Measurements from ENCODE around the gene LRRK1.

Gene LRRK1

DNA sequence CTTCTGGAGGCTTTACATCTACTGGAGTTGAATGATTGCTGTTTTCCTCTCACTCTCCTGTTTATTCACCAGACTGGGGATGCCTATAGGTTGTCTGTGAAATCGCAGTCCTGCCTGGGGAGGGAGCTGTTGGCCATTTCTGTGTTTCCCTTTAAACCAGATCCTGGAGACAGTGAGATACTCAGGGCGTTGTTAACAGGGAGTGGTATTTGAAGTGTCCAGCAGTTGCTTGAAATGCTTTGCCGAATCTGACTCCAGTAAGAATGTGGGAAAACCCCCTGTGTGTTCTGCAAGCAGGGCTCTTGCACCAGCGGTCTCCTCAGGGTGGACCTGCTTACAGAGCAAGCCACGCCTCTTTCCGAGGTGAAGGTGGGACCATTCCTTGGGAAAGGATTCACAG, 4.3 kb upstream of the LRRK1 start:
- DNase-seq (ENCODE audit: low read depth in 2 of 2), result no peak

DNA sequence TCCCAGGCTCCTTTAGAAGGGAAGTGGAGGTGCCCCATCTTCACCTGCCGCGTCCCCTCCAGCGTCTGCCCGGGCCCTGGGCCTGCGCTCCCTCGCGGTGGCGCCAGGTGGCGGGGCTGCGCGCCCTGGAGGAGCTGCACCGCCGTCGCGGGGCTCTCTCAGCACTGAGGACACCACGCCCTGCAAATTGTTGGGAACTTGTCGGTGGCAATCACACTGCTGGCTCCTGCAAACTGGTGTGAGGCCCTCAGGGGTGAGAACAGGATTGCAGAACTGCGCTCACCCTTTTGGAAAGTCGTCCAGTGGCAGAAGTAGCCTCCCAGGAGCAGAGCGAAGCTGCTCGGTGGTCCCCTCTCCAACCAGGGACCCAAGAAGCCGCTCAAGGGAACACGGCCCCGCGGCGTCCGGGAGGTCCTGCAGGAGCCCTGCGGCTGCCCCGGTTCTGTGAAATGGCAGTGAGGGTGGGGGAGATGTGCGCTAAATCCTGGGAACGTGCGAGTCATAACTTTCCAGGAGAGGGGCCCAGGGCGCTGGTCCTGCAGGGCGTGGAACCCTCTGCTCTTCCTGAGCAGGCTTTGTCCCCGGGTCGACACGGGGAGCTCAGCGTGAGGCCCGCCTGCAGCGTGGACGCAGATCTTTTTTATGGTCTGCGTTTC, 995 bp upstream of the LRRK1 start:
- peak; percentile 62 to 63 for DNase-seq (ENCODE audit: low read depth in 2 of 2)

DNA sequence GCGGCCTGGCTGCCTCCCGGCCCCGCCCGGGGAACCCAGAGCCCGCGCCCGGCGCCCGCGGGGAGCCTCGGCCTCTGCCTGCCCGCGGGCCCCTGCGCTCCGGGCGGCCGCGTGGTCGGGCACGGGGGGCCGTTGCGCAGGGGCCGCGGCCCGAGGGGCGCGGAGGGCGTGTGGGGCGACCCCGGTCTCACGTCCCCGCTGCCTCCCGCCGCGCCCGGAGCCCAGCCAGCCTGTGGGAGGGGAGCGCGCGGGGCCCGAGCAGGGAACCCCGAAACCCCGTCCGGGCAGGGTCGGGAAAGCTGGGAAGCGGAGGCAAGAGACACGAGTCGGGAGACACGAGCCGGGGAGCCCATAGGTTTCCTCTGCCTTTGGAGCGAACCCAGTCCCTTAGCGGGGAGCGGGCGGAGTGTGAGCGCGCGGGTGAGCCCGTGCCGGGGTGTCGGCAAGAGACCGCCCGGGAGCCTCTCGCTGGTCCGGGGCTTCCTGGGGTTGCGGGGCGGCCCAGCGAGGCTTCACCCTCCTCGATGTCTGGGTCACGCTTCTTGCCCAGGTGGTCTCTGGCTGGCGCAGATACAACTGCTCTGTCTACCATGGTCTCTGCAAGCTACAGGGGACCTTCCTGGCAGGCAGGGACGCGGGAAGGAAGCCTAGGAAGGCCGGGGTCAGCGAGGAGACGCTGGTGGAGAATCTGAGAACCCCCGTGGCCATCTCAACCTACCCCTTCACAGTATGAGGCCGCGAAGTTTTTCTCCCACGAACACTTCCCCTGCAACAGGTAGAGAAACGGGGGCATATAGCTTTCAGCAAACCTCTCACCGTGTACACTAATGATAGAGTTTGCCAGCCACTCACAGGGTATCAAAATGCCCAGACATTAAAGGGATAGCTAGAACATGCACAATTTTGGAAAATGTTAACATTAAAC, 586 bp downstream of the LRRK1 start:
- peak in 1 of 2 donors; percentile 12 for DNase-seq (ENCODE audit: low read depth in 2 of 2)

DNA sequence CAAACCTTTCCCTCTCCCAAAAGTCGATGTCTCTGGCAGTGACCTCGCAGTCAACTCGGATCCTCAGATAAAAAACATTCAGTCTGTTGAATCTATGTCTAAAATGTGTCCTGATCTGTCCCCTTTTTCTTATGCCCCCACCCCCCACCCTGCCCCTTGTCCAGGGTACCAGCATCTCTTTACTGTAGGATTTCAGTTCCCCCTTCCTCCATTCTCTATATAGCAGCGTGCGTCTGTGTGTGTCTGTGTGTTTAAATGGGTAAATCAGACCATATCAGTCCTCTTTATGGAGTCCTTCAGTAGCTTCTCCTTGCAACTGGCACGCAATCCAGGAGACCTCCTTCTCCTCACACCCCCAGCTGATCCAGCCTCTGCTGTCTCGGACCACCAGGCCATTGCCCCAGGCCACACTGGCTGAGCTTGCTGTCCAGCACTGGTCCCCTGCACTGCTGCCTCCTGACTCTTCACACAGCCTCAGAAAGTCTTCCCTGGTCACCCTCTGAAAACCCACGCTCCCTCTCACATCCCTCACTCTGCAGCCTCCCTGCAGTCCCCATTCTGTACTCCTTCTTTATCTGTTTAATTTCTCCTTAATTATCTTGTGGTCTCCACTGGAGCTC, 1.5 kb downstream of the LRRK1 start:
- DNase-seq (ENCODE audit: low read depth in 2 of 2), result no peak

DNA sequence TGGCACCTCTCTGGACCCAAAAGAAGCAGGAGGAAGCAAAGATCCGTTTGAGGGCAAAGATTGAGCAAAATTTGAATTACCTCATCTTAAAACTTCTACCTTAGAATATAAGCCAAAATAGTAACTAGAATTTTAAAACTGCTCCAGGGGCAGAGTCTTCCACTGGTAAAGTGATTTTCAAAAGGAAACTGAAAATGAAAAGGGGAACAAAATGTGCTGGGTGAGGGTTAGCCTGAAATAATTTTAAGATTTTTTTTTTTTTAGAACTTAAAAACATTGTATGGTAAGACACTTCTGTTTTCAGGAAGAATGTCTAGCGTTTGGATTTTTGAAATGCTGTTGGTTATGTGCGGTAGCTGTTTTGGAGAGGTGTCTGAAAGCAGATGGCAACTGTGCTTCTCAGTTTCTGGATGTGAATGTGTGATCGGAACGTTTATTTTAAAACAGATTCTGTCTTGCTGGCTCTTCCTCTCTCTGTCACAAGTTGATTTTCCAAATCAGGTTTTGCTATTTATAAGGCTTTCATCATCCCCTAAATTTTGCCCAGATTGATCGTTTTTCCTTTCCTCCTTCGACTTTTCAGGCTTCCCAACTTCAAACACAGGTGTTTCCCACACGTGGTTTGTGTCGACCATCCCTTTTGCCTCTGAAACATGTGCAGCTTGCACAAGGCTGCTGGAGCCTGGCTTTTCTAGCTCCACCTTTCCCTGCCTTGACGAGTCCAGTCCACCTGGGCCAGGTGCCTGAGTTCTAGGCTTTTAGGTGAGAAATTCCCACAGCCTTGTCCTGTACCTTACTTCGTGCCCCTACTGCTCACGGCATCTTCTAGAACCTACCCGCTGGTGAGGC, 3.3 kb downstream of the LRRK1 start:
- DNase-seq (ENCODE audit: low read depth in 2 of 2), result no peak

DNA sequence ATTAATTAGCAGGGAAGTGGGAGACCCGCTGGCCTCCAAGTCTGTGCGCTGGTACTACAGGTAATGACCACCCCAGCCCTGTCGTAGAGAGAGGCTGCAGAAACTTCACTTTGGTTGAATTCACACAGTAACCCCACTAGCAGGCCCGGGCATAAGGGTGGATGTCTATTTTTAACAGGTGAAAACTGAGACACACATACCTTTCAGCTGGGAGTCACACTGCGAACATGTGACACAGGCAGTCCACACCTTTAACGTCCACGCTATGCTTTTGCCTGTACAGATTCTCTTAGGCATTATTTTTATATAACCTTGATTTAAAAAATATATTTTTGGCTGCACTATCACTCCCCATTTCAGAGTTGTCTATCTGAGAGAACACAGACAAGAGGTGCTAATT, 3.9 kb downstream of the LRRK1 start:
- no peak for DNase-seq (ENCODE audit: low read depth in 2 of 2)

DNA sequence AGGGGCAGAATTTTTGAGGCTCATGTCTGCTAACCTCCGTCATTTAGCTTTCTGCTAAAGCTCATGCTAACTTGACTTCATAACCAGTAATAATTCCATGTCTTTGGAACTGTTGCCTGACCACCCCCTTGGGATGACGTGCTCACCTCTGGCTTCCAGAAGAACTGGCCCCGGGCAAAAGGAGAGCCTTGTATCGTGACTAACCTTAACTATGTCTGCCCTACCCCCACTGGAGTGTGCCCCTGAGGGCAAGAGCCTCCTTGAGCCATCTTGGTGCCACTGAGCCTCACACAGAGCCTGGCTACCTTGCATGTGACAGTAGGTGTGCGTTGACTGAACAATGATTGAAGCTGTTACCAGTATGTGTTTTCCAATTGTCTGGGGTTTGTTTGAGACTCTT, 4.7 kb downstream of the LRRK1 start:
- DNase-seq (ENCODE audit: low read depth in 2 of 2), result no peak

DNA sequence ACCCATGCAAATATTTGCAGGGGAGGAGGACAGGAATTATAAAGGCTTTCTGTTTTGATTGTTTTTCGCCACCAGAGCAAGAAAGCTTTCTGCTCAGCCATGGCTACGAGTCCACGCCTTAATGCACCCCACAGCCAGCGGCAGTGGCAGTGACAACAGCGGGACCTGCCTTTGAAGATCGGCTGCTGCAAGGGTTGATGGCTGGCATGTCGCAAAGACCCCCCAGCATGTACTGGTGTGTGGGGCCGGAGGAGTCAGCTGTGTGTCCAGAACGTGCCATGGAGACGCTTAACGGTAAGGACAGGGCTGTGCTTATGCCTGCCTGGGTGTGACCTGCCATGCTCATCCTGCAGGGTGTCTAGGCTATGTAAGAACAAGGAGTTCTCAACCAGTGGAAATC, 5.3 kb downstream of the LRRK1 start:
- DNase-seq (ENCODE audit: low read depth in 2 of 2), result no peak

DNA sequence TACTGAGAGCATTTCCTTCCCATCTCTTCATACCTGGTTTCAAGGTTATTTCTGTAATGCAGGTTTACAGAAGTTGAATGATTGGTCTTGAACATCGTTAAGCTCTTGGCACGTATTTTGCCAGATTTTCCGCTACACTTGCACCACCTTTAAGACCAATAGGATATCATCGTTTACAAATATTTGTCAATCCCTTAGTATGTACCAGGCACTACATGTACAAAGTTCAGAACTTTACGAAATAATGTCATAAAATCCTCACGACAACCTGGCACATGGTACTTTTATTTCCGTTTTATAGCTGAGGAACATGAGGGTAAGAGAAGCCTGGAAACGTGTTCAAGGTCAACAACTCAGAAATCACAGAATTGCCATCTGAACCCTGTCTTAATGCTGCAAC, 6.3 kb downstream of the LRRK1 start:
- no peak for DNase-seq (ENCODE audit: low read depth in 2 of 2)

DNA sequence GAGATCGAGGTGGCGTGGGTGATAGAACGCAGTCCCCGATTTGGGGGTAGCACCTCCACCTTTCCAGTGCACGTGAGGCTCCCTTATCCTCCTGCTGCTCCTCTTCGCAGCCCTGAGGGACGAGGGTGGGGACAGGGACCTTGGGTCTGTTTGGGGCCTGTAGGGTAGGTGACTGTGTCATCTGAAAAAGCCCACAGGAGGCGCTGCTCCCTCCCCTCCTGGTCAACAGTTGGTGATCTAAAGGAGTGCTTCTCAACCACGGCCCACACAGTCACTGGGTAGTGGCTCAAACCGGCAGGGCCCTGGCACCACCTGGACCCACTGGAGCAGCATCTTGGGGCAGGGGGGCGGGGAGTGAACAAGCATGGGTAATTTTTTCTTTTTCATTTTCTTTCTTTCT, 7.1 kb downstream of the LRRK1 start:
- DNase-seq (ENCODE audit: low read depth in 2 of 2), result no peak

DNA sequence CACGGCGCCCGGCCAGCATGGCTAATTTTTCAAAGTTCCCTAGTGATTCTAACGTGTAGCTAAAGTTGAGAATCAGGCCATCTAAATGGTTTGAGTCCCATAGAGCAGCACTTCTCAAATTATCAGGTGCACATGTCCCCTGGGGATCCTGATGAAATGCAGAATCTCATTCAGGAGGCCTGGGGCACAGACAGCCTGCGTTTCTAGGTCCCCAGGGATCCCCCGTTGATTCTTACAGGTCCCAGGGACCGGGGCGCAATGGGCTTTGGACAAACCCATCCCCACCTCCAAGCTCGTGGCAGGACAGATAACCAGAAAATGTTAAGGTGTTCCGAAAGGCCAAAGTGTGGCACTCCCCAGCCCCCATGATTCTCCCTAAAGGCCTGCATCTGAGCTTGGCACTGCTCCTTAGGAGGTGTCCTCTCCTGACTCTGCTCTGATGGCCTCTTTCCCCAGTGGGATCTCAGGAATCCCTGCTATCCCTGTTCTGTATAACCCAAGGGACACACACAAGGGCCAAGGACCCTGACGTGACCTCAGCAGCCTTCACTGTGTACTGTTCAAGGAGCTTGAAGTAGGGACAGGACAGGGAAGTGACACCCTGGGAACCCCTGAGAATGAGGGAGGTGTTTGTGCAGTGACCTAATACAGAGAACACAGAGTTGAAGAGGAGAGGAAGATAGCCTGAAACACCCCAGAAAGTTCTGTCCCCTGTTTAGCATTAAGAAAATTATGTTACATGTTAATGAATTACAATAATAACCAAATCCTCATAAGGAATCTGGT, 8.0 kb downstream of the LRRK1 start:
- no peak for DNase-seq (ENCODE audit: low read depth in 2 of 2)

DNA sequence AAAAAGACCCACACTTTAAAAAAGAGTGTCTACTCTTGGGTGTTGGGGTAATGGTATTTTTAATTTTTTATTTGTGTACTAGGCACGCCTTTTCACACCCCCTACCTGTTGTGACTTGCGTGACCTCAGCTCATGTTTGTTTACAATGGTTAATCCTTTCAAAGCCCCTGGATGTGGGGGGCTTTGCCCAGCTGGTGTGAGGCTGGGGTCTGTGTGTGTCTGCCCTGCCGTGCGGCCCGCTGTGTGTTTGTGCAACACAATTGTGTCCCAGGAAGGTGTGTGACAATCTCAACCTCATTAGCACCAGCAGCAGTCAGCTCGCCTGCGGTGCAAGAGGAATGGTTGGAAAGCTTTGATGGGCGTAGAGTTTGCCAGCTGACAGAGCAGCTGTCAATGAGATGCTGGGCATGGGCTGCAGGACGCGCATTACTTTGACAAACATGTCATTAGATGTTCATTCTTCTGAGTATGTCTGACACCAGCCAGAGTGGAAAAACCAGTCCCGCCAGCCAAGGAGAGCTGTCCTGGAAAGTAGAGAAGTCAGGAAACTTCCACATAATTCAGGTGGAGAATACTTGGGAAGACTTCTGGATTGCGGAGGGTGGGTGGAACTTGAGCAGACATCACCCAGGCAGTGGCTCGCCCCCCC, 9.6 kb downstream of the LRRK1 start:
- DNase-seq (ENCODE audit: low read depth in 2 of 2), result no peak

DNA sequence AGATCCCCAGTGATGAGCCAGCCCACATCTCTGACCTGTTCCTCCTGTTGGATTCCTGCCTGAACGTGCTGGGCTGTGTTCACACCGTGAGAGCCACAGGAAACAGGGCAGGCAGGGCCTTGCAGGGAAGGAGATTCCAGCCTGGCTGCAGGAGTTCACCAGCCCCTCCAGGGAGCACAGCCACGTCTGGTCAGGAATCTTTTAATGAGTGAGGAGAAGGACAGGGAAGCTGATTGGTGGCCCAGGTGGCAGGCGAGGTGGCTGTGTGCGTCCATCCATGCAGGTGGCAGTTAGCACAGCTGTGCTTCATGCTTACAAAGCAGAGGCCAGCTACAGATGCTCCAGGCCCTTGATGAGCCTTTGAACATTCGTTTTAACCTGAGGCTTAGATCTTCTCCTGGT, 10.5 kb downstream of the LRRK1 start:
- DNase-seq (ENCODE audit: low read depth in 2 of 2), result no peak

DNA sequence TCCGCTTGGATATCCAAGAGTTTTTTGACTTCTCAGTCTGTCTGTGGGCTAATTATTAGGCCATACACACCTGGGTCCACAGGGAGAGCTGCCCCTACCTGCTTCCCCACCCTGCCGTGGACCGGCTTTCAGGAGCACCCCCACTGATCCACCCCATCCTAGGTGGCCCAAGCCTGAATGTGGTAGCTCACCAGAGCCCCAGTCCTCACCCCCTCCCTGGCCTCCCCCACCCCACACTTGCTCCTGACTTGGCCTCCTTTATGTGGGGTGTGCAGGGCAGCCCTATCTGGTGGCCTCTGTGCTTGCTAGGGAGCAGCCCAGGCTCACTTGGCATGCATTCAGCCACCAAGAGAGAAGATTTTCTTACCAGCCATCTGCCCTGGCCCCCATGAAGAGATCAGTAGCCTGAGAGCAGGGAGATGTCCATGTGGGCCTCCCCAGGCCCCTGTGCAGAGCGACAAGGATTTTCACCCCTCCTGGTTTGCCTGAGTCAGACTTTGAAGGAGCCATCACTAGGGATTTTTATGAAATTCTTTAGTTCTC, 11.2 kb downstream of the LRRK1 start:
- no peak for DNase-seq (ENCODE audit: low read depth in 2 of 2)

DNA sequence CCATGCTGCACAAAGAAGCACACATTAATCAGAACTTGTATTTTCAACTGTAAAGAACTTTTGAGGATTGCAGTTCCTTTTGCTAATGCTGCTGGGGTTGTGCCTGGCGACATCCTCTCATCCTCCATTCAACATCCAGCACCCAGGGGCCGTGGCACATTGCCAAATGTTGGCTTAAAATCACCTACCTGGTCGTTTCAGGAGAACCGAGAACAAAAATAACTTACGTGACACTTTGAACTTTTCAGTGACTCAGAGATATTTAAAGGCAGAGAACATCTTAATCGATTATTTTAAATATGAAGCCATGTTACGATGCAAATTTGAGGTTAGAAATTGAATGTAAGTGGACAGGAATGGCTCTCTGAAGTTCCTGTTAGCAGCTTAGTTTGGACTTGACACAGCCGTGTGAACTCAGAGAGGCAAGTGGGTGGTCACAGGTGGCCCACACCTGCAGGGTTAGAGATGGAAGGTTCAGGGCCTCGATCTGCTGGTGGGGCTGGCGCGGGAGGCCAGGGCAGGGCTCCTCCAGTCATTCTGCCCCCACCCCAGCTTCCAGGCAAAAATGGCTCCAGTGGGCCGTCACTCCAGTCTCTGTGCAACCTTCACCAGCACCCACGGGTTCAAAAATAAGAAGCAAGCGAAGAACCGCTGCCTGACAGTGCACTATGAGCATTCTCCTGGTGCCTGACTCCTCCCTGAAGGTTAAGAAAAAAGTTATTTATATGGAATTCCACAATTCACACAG, 12.2 kb downstream of the LRRK1 start:
- DNase-seq (ENCODE audit: low read depth in 2 of 2), result no peak

DNA sequence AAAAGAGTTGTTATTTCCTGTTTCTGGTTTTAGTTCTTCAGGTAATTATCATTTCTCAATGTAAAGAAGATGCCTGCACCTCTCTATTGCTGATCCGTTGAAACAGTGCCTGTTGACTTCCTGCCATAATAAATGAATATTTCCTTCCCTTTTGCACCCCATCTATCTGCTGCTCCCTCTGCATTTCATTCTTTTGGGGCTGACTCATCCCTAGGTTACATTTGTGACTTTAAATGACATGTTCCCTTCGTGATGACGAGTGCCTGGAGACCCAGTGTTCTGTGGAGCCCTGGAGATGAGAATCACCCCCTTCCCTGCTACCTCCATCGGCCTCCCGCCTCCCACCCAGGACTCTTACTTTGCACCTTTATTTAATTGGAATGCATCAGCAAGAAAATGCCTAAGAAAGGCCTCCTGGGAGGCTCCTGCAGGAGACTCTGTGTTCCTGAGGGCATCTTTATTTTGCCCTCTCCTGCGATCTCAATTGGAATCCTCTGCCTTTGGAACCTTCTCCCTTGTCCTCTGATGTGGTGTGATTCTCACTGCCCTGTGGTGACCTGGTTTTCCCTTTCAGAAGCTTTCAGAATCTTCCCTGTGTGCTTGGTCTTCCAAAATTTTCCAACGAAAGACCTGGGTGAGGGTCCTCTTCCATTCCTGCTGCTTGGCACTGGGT, 13.7 kb downstream of the LRRK1 start:
- DNase-seq (ENCODE audit: low read depth in 2 of 2), result no peak

DNA sequence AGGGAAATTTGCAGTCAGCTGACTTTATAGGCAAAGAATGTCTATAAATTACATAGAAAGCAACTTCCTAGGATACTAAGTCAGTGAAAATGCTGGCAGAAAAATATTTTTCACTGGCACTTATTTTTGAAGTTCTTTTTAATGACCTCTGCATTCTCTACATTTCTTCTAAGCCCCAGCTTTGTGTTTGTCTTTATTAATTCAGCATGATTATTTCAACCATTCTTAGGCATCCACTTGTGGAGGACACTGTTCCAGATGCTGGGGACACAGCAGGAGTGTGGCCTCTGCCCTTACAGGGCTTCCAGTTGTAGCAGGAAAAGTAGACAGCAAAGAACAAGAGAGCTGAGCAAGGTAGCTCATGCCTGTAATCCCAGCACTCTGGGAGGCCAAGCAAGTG, 15.0 kb downstream of the LRRK1 start:
- no peak for DNase-seq (ENCODE audit: low read depth in 2 of 2)

DNA sequence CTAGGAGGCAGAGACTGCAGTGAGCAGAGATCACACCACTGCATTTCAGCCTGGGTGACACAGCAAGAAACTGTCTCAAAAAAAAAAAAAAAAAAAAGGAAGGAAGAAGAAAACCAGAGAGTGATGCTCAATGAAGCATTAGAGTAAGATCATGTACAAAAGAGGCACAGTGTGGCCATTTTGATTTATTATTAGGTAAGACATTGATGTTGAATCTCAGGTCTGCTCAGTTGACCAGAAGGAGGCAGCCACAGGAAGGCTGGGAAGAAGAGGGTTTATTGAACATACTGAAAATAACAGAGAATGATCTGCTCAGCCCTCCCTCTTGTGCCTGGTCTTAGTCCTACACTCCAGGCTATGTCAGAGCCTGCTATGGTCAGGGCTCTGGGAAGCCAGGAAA, 15.6 kb downstream of the LRRK1 start:
- DNase-seq (ENCODE audit: low read depth in 2 of 2), result no peak

DNA sequence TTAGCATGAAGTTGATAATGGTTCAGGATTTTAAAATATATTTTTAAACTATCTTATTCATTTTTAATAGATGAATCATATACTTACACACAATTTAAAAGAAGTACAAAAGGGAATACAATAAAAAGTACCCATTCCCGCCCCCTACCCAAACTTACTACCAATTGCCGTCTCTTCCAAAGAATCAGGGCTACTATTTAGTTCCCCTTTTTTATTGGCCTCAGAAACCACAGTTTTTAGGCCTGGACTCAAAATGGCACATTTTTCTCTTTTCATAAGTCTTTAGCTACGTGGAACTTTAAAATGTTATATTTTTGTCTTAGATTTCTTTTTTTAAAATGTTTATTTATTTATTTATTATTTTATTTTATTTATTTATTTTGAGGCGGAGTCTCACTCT, 18.0 kb downstream of the LRRK1 start:
- DNase-seq (ENCODE audit: low read depth in 2 of 2), result no peak

Measured in stimulated activated CD8-positive, alpha-beta memory T cell treated with anti-CD3 and anti-CD28 coated beads, Interleukin-2, amount 100 ng/mL, for 48 hours (primary cell).